ENCODE measurements around the gene MT1A. TPM values are rescaled to one million over a fixed set of nuclear protein-coding genes. Genes with fewer than 3 reads are reported as not detected.

MT1A gene
- total RNA-seq, 1 donor from 2014 or later, result not detected

- Mint-ChIP-seq H3K27ac (no peak overlapping the region), H3K9me3 (no peaks in the 10 kb centered on the region), H3K27me3 (ENCODE audit: low read depth) (peaks cover 94% of the 10 kb centered on the region), H3K36me3 (no peaks in the 10 kb centered on the region), H3K4me1 (peaks cover 14% of the 10 kb centered on the region), H3K4me3 (peak overlapping the region; percentile 56)
- DNase-seq (ENCODE audit: low spot score in 2 of 2, unreplicated experiment in 2 of 2), result no peak
- no peak for TF ChIP-seq CTCF (IDR thresholded peaks at IDR 0.05; ENCODE audit: unreplicated experiment)
Observed at GRCh38 chr16:56632848-56633365, 5.6 kb upstream of the MT1A start.

GRCh38 chr16:56633535-56633934 is 4.9 kb upstream of the MT1A start:
- no peak for DNase-seq (ENCODE audit: low spot score in 2 of 2, unreplicated experiment in 2 of 2)
- H3K4me3 Mint-ChIP-seq, result no peak overlapping the region
- peaks cover 17% of the 10 kb centered on the region for H3K4me1 Mint-ChIP-seq
- H3K9me3 Mint-ChIP-seq, result no peaks in the 10 kb centered on the region
- H3K27ac Mint-ChIP-seq, result no peak overlapping the region
- H3K36me3 Mint-ChIP-seq, result no peaks in the 10 kb centered on the region
- H3K27me3 Mint-ChIP-seq (ENCODE audit: low read depth), result peaks cover 99% of the 10 kb centered on the region
- no peak for TF ChIP-seq CTCF (IDR thresholded peaks at IDR 0.05; ENCODE audit: unreplicated experiment)

- Mint-ChIP-seq H3K36me3 (no peaks in the 10 kb centered on the region), H3K4me3 (peak overlapping the region; percentile 43), H3K4me1 (peaks cover 18% of the 10 kb centered on the region), H3K9me3 (no peaks in the 10 kb centered on the region), H3K27me3 (ENCODE audit: low read depth) (peaks cover 99% of the 10 kb centered on the region), H3K27ac (no peak overlapping the region)
- DNase-seq (ENCODE audit: low spot score in 2 of 2, unreplicated experiment in 2 of 2), result no peak
- TF ChIP-seq CTCF (IDR thresholded peaks at IDR 0.05; ENCODE audit: unreplicated experiment), result no peak
Observed at GRCh38 chr16:56634715-56635440, 3.6 kb upstream of the MT1A start.

- DNase-seq (ENCODE audit: low spot score in 2 of 2, unreplicated experiment in 2 of 2), result no peak
- no peak for TF ChIP-seq CTCF (IDR thresholded peaks at IDR 0.05; ENCODE audit: unreplicated experiment)
- Mint-ChIP-seq H3K4me1 (peaks cover 18% of the 10 kb centered on the region), H3K4me3 (no peak overlapping the region), H3K9me3 (no peaks in the 10 kb centered on the region), H3K36me3 (no peaks in the 10 kb centered on the region), H3K27ac (no peak overlapping the region), H3K27me3 (ENCODE audit: low read depth) (peaks cover 99% of the 10 kb centered on the region)
Observed at GRCh38 chr16:56635441-56635967, 3.0 kb upstream of the MT1A start.

GRCh38 chr16:56636616-56637413 is 1.7 kb upstream of the MT1A start:
- Mint-ChIP-seq H3K4me3 (no peak overlapping the region), H3K9me3 (no peaks in the 10 kb centered on the region), H3K27me3 (ENCODE audit: low read depth) (peaks cover 99% of the 10 kb centered on the region), H3K36me3 (no peaks in the 10 kb centered on the region), H3K27ac (no peak overlapping the region), H3K4me1 (peaks cover 17% of the 10 kb centered on the region)
- TF ChIP-seq CTCF (IDR thresholded peaks at IDR 0.05; ENCODE audit: unreplicated experiment), result no peak
- DNase-seq (ENCODE audit: low spot score in 2 of 2, unreplicated experiment in 2 of 2), result no peak
